Neural cell (in vitro differentiated cells): ENCODE data around the gene MYRIP. TPM values are rescaled to one million over a fixed set of nuclear protein-coding genes. Genes with fewer than 3 reads are reported as not detected.

ENCODE experiments used
- H2AFZ ChIP-seq: fragments of 200-600, 300-800 bp; sonication (generic), shearing (Covaris generic); 2 replicates; pipeline ENCODE4 v1.6.0; 2014; ENCODE audit warnings: low read depth, mild to moderate bottlenecking, antibody characterized with exemption, low read length, moderate library complexity
- H3F3A ChIP-seq: fragments of 200-600 bp; shearing (Covaris generic); 2 replicates; pipeline ENCODE4 v1.6.1; 2016; ENCODE audit warnings: mild to moderate bottlenecking, moderate library complexity, mixed read lengths, antibody characterized with exemption, low read length; ENCODE audit not compliant: insufficient read depth, poor library complexity, severe bottlenecking
- H3K27ac ChIP-seq: fragments of 200-600, 300-800 bp; sonication (generic), shearing (Covaris generic); 2 replicates; pipeline ENCODE4 v1.5.1; 2014; ENCODE audit warnings: mild to moderate bottlenecking, low read length, moderate library complexity
- H3K27me3 ChIP-seq: fragments of 300-800, 200-600 bp; sonication (generic), shearing (Covaris generic); 2 replicates; pipeline ENCODE4 v1.6.0; 2014; ENCODE audit warnings: mild to moderate bottlenecking, low read depth, low read length, moderate library complexity; ENCODE audit not compliant: insufficient read depth
- H3K36me3 ChIP-seq: fragments of 300-800, 200-600 bp; sonication (generic), shearing (Covaris generic); 2 replicates; pipeline ENCODE4 v1.5.1; 2014; ENCODE audit warnings: mild to moderate bottlenecking, antibody characterized with exemption, low read length, moderate library complexity; ENCODE audit not compliant: insufficient read depth
- H3K4me2 ChIP-seq: fragments of 300-800, 200-600 bp; sonication (generic), shearing (Covaris generic); 2 replicates; pipeline ENCODE4 v1.6.0; 2014; ENCODE audit warnings: mild to moderate bottlenecking, low read length
- H3K4me3 ChIP-seq: fragments of 300-800, 200-600 bp; sonication (generic), shearing (Covaris generic); 2 replicates; pipeline ENCODE4 v1.5.1; 2014; ENCODE audit warnings: mild to moderate bottlenecking, low read length, moderate library complexity
- H3K79me2 ChIP-seq: fragments of 200-600 bp; shearing (Covaris generic); replicated peaks from 2 replicates; pipeline ENCODE4 v1.6.0; 2014; ENCODE audit warnings: mild to moderate bottlenecking, low read length, moderate library complexity; ENCODE audit not compliant: insufficient read depth
- H3K9ac ChIP-seq: fragments of 300-800, 200-600 bp; sonication (generic), shearing (Covaris generic); 2 replicates; pipeline ENCODE4 v1.6.1; 2016; ENCODE audit warnings: mild to moderate bottlenecking, low read length, mixed read lengths
- H3K9me2 ChIP-seq: fragments of 200-600 bp; shearing (Covaris generic); 2 replicates; pipeline ENCODE4 v1.6.1; 2016; ENCODE audit warnings: mild to moderate bottlenecking, low read length, mixed read lengths; ENCODE audit not compliant: insufficient read depth
- H3K9me3 ChIP-seq: fragments of 200-600, 300-800 bp; sonication (generic), shearing (Covaris generic); 2 replicates; pipeline ENCODE4 v1.6.1; 2016; ENCODE audit warnings: mild to moderate bottlenecking, mixed run types, low read length, moderate library complexity, mixed read lengths
- H4K20me1 ChIP-seq: fragments of 200-600 bp; shearing (Covaris generic); 2 replicates; pipeline ENCODE4 v1.6.1; 2016; ENCODE audit warnings: mild to moderate bottlenecking, mixed run types; ENCODE audit not compliant: insufficient read depth
- CTCF ChIP-seq: fragments of 450-650 bp; IDR thresholded peaks from 2 replicates; pipeline ENCODE4 v1.5.1; 2014; ENCODE audit warnings: antibody characterized with exemption, mild to moderate bottlenecking, moderate library complexity; ENCODE audit not compliant: poor library complexity, severe bottlenecking
- EP300 ChIP-seq: fragments of 450-650 bp; conservative IDR thresholded peaks from 2 replicates; pipeline ENCODE4 v1.6.1; 2014; ENCODE audit warnings: antibody characterized with exemption, mild to moderate bottlenecking, moderate library complexity; ENCODE audit not compliant: poor library complexity, severe bottlenecking
- MXI1 ChIP-seq: fragments of 450-650 bp; conservative IDR thresholded peaks from 2 replicates; pipeline ENCODE4 v1.6.1; 2014; ENCODE audit warnings: antibody characterized with exemption, mild to moderate bottlenecking; ENCODE audit not compliant: poor library complexity, severe bottlenecking
- POLR2AphosphoS5 ChIP-seq: IDR thresholded peaks from 2 replicates; pipeline ENCODE4 v1.6.1; 2012
- RAD21 ChIP-seq: fragments of 450-650 bp; conservative IDR thresholded peaks from 2 replicates; pipeline ENCODE4 v1.6.1; 2014; ENCODE audit warnings: antibody characterized with exemption, mild to moderate bottlenecking, moderate library complexity
- REST ChIP-seq: IDR thresholded peaks from 2 replicates; pipeline ENCODE4 v1.6.1; 2012; ENCODE audit warnings: borderline replicate concordance
- SMC3 ChIP-seq: fragments of 450-650 bp; conservative IDR thresholded peaks from 2 replicates; pipeline ENCODE4 v1.6.1; 2014; ENCODE audit warnings: antibody characterized with exemption, mild to moderate bottlenecking, moderate library complexity; ENCODE audit not compliant: poor library complexity
- TAF1 ChIP-seq: IDR thresholded peaks from 2 replicates; pipeline ENCODE4 v1.6.1; 2012; ENCODE audit warnings: low read depth
- polyA plus RNA-seq: library from polyadenylated mRNA; depleted of rRNA; stranded (reverse); fragments of >200 nt; gene quantifications from 2 replicates; pipeline ENCODE4 v1.2.3, GENCODE V29; 2014

MYRIP gene
- polyA plus RNA-seq, 1 donor from 2014 or later: 0.76 TPM

GRCh38 chr3:39980058-39980457, 170.6 kb downstream of the MYRIP start:
- Histone ChIP-seq H3F3A (no peaks in the 10 kb centered on the region), H3K79me2 (no peaks in the 10 kb centered on the region), H3K4me2 (no peak overlapping the region), H3K4me3 (no peak overlapping the region), H3K9me3 (no peaks in the 10 kb centered on the region), H2AFZ (no peak overlapping the region), H3K27me3 (no peaks in the 10 kb centered on the region), H3K9me2 (no peaks in the 10 kb centered on the region), H3K36me3 (no peaks in the 10 kb centered on the region), H3K27ac (no peak overlapping the region), H3K9ac (no peak overlapping the region), H4K20me1 (no peaks in the 10 kb centered on the region)
- no peak for TF ChIP-seq REST
- no peak for TF ChIP-seq TAF1
- no peak for TF ChIP-seq CTCF
- no peak for TF ChIP-seq RAD21

- TF ChIP-seq EP300: no peak
- TF ChIP-seq RAD21: no peak
- no peak for TF ChIP-seq MXI1
- no peak for TF ChIP-seq SMC3
- Histone ChIP-seq H3K9me2 (no peaks in the 10 kb centered on the region), H3K4me2 (no peak overlapping the region), H2AFZ (no peak overlapping the region), H3F3A (no peaks in the 10 kb centered on the region), H4K20me1 (no peaks in the 10 kb centered on the region), H3K36me3 (no peaks in the 10 kb centered on the region), H3K27ac (no peak overlapping the region), H3K9me3 (no peaks in the 10 kb centered on the region), H3K27me3 (no peaks in the 10 kb centered on the region), H3K9ac (no peak overlapping the region), H3K79me2 (no peaks in the 10 kb centered on the region), H3K4me3 (no peak overlapping the region)
Observed at GRCh38 chr3:39980781-39981180, 171.4 kb downstream of the MYRIP start.

GRCh38 chr3:39981547-39982184, 172.3 kb downstream of the MYRIP start:
- Histone ChIP-seq H2AFZ (no peak overlapping the region), H3K27ac (no peak overlapping the region), H3K4me2 (no peak overlapping the region), H4K20me1 (no peaks in the 10 kb centered on the region), H3K27me3 (no peaks in the 10 kb centered on the region), H3K79me2 (no peaks in the 10 kb centered on the region), H3K9me2 (no peaks in the 10 kb centered on the region), H3K36me3 (no peaks in the 10 kb centered on the region), H3K4me3 (no peak overlapping the region), H3F3A (no peaks in the 10 kb centered on the region), H3K9me3 (no peaks in the 10 kb centered on the region), H3K9ac (no peak overlapping the region)
- TF ChIP-seq EP300: peak; percentile 28
- TF ChIP-seq MXI1: no peak
- no peak for TF ChIP-seq RAD21
- TF ChIP-seq CTCF: no peak
- TF ChIP-seq POLR2AphosphoS5: no peak
- TF ChIP-seq TAF1: no peak
